ENCODE data around the gene KRTAP10-11.

GRCh38 chr21:44611551-44611950 is 34.7 kb upstream of the KRTAP10-11 start:
- TF ChIP-seq CTCF (IDR thresholded peaks at IDR 0.05; ENCODE audit: low read depth, low read length) (no peak), MAX (IDR thresholded peaks at IDR 0.05; ENCODE audit: low read depth, low read length) (no peak), POLR2A (IDR thresholded peaks at IDR 0.05; ENCODE audit: extremely low read depth, insufficient read length) (no peak), MYC (IDR thresholded peaks at IDR 0.05; ENCODE audit: low read depth, low read length) (no peak)
